Measurements from ENCODE around the gene TGM3. TPM values are rescaled to one million over a fixed set of nuclear protein-coding genes. Genes with fewer than 3 reads are reported as not detected.

TGM3 gene
- total and polyA plus RNA-seq, 10 of the 15 experiments (the other 5 are each of a cell fraction or from before 2014, with no cell fraction given), result not detected

GRCh38 chr20:2289475-2289874, 6.3 kb upstream of the TGM3 start (continued):
- TF ChIP-seq PKNOX1 (IDR thresholded peaks at IDR 0.05) (no peak), ZNF687 (IDR thresholded peaks at IDR 0.05) (no peak)

GRCh38 chr20:2290486-2290885, 5.3 kb upstream of the TGM3 start:
- in situ Hi-C loops (cut with MboI) (no loop called here), intact Hi-C loops (cut with micrococcal nuclease; ENCODE audit: unreplicated experiment) (no loop called here)
- POLR2A ChIA-PET, result no interaction called here
- Histone ChIP-seq H3K9ac (ENCODE audit: control insufficient read depth, insufficient read depth, low read length) (no peak overlapping the region), H3K36me3 (ENCODE audit: control insufficient read depth in 2 of 2, insufficient read depth in 2 of 2, low read length in 1 of 2) (no peaks in the 10 kb centered on the region), H3K27me3 (replicated peaks in 1 of 2; ENCODE audit: control insufficient read depth in 2 of 2, insufficient read depth in 2 of 2, low read length in 1 of 2) (0 out of 4 replicates have a peak, but pooled peaks cover 0 to 2% of the 10 kb centered on the region in 2 experiments), H2AFZ (ENCODE audit: control insufficient read depth, low read depth, low read length) (no peak overlapping the region), H3K4me3 (no peak overlapping the region), H3K9me3 (replicated peaks; ENCODE audit: control insufficient read depth, insufficient read depth, low read length) (no peaks in the 10 kb centered on the region), H3K4me1 (ENCODE audit: control insufficient read depth, insufficient read depth, low read length) (peaks cover 7% of the 10 kb centered on the region), H3K4me2 (ENCODE audit: control insufficient read depth, insufficient read depth) (no peak overlapping the region), H3K27ac (ENCODE audit: control insufficient read depth, insufficient read depth) (no peak overlapping the region), H3K79me2 (ENCODE audit: control insufficient read depth, insufficient read depth, low read length) (no peaks in the 10 kb centered on the region), H4K20me1 (ENCODE audit: control insufficient read depth, insufficient read depth) (no peaks in the 10 kb centered on the region)
- BruUV-seq (replicated peaks), result no TSS peak
- WGBS (ENCODE audit: insufficient coverage, insufficient replicate concordance, low lambda C conversion rate, missing lambda C conversion rate), result 83% methylated on average over 5 of the region's 5 CpGs
- no peak for ATAC-seq
- no peak for DNase-seq (ENCODE audit: low read depth, low spot score)
- FAIRE-seq, result no peak
- RAD21 ChIA-PET (ENCODE audit: unreplicated experiment), result interaction anchor here (0.7 kb wide), 1 partner anchor 11 kb away, joined by 4 read pairs; no protein-coding TSS in a partner anchor
- CTCF ChIA-PET, result interaction anchor here (0.6 kb wide), 1 partner anchor 9 kb away, joined by 3 read pairs; no protein-coding TSS in a partner anchor
- SMC1A ChIA-PET (ENCODE audit: uncharacterized antibody, unreplicated experiment), result no interaction called here
- TF ChIP-seq YY1 (IDR thresholded peaks at IDR 0.05; ENCODE audit: low read depth, low read length) (no peak), CREM (IDR thresholded peaks at IDR 0.05; ENCODE audit: low read depth) (no peak), MEF2B (IDR thresholded peaks at IDR 0.05; ENCODE audit: partially characterized antibody, poor library complexity, severe bottlenecking) (no peak), ZSCAN29 (IDR thresholded peaks at IDR 0.05) (no peak), BCLAF1 (IDR thresholded peaks at IDR 0.05) (no peak), PAX8 (IDR thresholded peaks at IDR 0.05) (no peak), FOXK2 (IDR thresholded peaks at IDR 0.05) (no peak), GATAD2B (conservative IDR thresholded peaks at IDR 0.05; ENCODE audit: low read depth) (no peak), POLR2AphosphoS5 (IDR thresholded peaks at IDR 0.05; ENCODE audit: low read length) (no peak), IRF3 (IDR thresholded peaks at IDR 0.05) (no peak), RBBP5 (conservative IDR thresholded peaks at IDR 0.05) (no peak)

All from GM12878 (cell line).